ENCODE data around the gene RNF167.
"Not testable (repeated sequence)": the region's sequence is repeated elsewhere in the genome, so short reads cannot be mapped to it uniquely, and the experiment has no call there.

Gene RNF167

DNA sequence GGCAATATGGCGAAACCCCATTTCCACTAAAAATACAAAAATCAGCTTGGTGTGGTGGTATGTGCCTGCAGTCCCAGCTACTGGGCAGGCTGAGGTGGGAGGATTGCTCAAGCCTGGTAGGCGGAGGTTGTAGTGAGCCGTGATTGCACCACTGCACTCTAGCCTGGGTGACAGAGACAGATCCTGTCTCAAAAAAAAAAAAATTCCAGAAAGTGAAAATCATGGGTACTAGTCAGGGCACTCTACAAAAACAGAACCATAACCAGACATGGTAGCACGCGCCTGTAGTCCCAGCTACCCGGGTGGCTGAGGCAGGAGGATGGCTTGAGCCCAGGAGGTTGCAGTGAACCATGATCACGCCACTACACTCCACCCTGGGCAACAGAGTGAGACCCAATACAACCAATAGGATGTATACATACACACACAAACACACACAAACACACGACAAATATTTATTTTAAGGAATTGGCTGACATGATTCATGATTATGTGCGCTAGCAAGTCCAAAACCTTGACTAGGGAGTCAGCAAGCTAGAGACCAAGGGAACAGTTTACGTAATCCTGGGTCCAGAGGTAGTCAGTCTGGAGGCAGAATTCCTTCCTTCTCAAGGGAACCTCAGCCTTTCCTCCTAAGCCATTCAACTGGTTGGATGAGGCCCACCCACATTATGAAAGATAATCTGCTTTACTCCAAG lies 19.6 kb upstream of the RNF167 start:
- H3K36me3 Mint-ChIP-seq = no peaks in the 10 kb centered on the region
- no peaks in the 10 kb centered on the region for H3K9me3 Mint-ChIP-seq
- no peak for DNase-seq (ENCODE audit: low spot score in 2 of 2)

DNA sequence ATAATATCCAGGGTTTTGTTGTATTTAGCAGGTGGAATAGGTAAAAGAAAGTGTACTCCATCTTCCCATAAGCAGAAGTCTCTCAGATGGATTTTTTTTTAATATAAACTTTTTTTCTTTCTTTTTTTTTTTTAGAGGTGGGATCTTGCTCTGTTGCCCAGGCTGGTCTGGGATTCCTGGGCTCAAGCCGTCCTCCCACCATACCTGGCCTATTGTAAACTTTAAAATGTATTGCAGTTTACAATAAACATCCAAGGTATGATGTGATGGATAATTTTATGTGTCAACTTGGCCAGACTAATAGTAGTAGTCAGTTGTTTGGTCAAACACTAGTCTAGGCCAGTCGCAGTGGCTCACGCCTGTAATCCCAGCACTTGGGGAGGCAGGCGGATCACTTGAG lies 18.7 kb upstream of the RNF167 start:
- ATAC-seq = no peak
- no peak overlapping the region for H3K4me3 Mint-ChIP-seq
- no peaks in the 10 kb centered on the region for H3K36me3 Mint-ChIP-seq
- H3K27ac Mint-ChIP-seq = no peak overlapping the region
- DNase-seq (ENCODE audit: low spot score in 2 of 2) = no peak
- H3K4me1 Mint-ChIP-seq = peaks cover 12% of the 10 kb centered on the region
- H3K9me3 Mint-ChIP-seq = no peaks in the 10 kb centered on the region

More for the DNA sequence above, 19.6 kb upstream of the RNF167 start:
- Mint-ChIP-seq H3K27ac (no peak overlapping the region), H3K4me3 (no peak overlapping the region), H3K4me1 (peaks cover 11% of the 10 kb centered on the region)
- no peak for ATAC-seq

GRCh38 chr17:4926577-4927335 lies 13.3 kb upstream of the RNF167 start:
- not testable (repeated sequence) for H3K9me3 Mint-ChIP-seq; DNase-seq (ENCODE audit: low spot score in 2 of 2); H3K4me3 Mint-ChIP-seq; ATAC-seq
- Mint-ChIP-seq H3K4me1 (peaks cover 11% of the 10 kb centered on the region), H3K36me3 (peaks cover 10% of the 10 kb centered on the region), H3K27ac (peak overlapping the region; percentile 60)

- no peaks in the 10 kb centered on the region for H3K9me3 Mint-ChIP-seq
- no peak for ATAC-seq
- H3K4me1 Mint-ChIP-seq = peaks cover 20% of the 10 kb centered on the region
- peaks cover 16% of the 10 kb centered on the region for H3K36me3 Mint-ChIP-seq
- no peak overlapping the region for H3K4me3 Mint-ChIP-seq
- H3K27ac Mint-ChIP-seq = no peak overlapping the region
- no peak for DNase-seq (ENCODE audit: low spot score in 2 of 2)
Observed at GRCh38 chr17:4928881-4929280, 11.2 kb upstream of the RNF167 start.

GRCh38 chr17:4931963-4932362 lies 8.1 kb upstream of the RNF167 start, which contains the start of gene GP1BA:
Gene GP1BA, plus strand, starts transcription at chr17:4932277. Its CDS starts 328 bp downstream, at chr17:4932605.
- H3K4me1 Mint-ChIP-seq = peaks cover 39% of the 10 kb centered on the region
- ATAC-seq (no peak), DNase-seq (ENCODE audit: low spot score in 2 of 2) (no peak)
- H3K27ac Mint-ChIP-seq = peak within 1 kb of the TSS; percentile 64
- H3K36me3 Mint-ChIP-seq = peaks cover 24% of the 10 kb centered on the region
- no peaks in the 10 kb centered on the region for H3K9me3 Mint-ChIP-seq
- H3K4me3 Mint-ChIP-seq = no peak within 1 kb of the TSS

DNA sequence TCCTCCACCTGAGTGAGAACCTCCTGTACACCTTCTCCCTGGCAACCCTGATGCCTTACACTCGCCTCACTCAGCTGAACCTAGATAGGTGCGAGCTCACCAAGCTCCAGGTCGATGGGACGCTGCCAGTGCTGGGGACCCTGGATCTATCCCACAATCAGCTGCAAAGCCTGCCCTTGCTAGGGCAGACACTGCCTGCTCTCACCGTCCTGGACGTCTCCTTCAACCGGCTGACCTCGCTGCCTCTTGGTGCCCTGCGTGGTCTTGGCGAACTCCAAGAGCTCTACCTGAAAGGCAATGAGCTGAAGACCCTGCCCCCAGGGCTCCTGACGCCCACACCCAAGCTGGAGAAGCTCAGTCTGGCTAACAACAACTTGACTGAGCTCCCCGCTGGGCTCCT lies 7.3 kb upstream of the RNF167 start:
- DNase-seq (ENCODE audit: low spot score in 2 of 2) (no peak), ATAC-seq (no peak)
- Mint-ChIP-seq H3K9me3 (no peaks in the 10 kb centered on the region), H3K4me3 (no peak overlapping the region), H3K27ac (peak overlapping the region; percentile 30), H3K36me3 (peaks cover 32% of the 10 kb centered on the region), H3K4me1 (peaks cover 44% of the 10 kb centered on the region)

GRCh38 chr17:4933646-4934045 lies 6.4 kb upstream of the RNF167 start:
- peak overlapping the region; percentile 45 for H3K4me3 Mint-ChIP-seq
- no peaks in the 10 kb centered on the region for H3K9me3 Mint-ChIP-seq
- DNase-seq (ENCODE audit: low spot score in 2 of 2) (no peak), ATAC-seq (no peak)
- peaks cover 41% of the 10 kb centered on the region for H3K36me3 Mint-ChIP-seq
- H3K27ac Mint-ChIP-seq = peak overlapping the region; percentile 85
- peaks cover 51% of the 10 kb centered on the region for H3K4me1 Mint-ChIP-seq

DNA sequence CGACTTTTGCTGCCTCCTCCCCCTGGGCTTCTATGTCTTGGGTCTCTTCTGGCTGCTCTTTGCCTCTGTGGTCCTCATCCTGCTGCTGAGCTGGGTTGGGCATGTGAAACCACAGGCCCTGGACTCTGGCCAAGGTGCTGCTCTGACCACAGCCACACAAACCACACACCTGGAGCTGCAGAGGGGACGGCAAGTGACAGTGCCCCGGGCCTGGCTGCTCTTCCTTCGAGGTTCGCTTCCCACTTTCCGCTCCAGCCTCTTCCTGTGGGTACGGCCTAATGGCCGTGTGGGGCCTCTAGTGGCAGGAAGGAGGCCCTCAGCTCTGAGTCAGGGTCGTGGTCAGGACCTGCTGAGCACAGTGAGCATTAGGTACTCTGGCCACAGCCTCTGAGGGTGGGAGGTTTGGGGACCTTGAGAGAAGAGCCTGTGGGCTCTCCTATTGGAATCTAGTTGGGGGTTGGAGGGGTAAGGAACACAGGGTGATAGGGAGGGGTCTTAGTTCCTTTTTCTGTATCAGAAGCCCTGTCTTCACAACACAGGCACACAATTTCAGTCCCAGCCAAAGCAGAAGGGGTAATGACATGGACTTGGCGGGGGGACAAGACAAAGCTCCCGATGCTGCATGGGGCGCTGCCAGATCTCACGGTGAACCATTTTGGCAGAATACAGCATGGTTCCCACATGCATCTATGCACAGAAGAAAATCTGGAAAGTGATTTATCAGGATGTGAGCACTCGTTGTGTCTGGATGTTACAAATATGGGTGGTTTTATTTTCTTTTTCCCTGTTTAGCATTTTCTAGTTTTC lies 5.7 kb upstream of the RNF167 start:
- Mint-ChIP-seq H3K27ac (peak overlapping the region; percentile 85), H3K9me3 (no peaks in the 10 kb centered on the region), H3K4me3 (peak overlapping the region; percentile 45), H3K36me3 (peaks cover 42% of the 10 kb centered on the region), H3K4me1 (peaks cover 52% of the 10 kb centered on the region)
- peak; percentile 73 for ATAC-seq
- DNase-seq (ENCODE audit: low spot score in 2 of 2) = no peak

DNA sequence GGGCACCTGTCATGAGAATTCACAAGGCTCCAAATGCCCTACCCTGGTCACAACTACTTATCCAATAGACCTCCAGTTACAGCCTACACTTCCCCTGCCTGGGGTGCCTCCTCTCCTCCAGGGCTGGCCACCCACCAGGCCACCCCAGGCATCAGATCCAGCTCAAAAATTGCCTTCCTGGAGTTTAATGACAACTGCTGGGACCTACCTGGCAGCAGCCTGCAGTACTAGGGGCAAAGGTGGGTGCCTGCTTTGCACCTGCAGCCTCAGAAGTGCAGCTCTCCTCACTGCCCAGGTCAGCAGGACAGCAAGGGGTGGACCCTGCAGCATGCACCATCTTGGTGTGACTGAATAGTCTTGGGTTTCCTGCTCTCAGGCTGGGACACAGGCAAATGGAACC lies 4.4 kb upstream of the RNF167 start:
- no peaks in the 10 kb centered on the region for H3K9me3 Mint-ChIP-seq
- DNase-seq (ENCODE audit: low spot score in 2 of 2) (no peak), ATAC-seq (no peak)
- peaks cover 46% of the 10 kb centered on the region for H3K36me3 Mint-ChIP-seq
- H3K4me3 Mint-ChIP-seq = no peak overlapping the region
- peak overlapping the region; percentile 85 for H3K27ac Mint-ChIP-seq
- H3K4me1 Mint-ChIP-seq = peaks cover 52% of the 10 kb centered on the region

DNA sequence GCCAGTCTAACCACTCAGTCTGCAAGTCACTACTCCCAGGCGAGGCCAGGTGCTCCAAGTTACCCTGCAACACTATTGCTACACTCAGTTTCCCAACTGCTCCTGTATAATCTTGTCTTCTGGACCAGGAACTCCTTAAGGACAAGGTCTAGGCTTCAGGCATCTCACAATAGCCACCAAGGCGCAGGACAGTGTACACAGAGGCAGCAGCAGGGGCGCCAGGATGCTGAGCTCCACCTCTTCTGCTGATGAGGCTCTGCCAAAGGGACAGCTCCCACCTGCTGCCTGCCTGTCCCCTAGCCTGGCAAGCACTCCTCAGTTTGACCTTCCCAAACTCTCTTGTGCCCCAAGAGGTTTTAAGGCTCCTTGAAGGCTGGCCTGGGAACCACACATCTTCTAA lies 3.6 kb upstream of the RNF167 start:
- Mint-ChIP-seq H3K27ac (peak overlapping the region; percentile 85), H3K4me1 (peaks cover 58% of the 10 kb centered on the region), H3K4me3 (no peak overlapping the region), H3K9me3 (no peaks in the 10 kb centered on the region), H3K36me3 (peaks cover 51% of the 10 kb centered on the region)
- no peak for ATAC-seq
- no peak for DNase-seq (ENCODE audit: low spot score in 2 of 2)

DNA sequence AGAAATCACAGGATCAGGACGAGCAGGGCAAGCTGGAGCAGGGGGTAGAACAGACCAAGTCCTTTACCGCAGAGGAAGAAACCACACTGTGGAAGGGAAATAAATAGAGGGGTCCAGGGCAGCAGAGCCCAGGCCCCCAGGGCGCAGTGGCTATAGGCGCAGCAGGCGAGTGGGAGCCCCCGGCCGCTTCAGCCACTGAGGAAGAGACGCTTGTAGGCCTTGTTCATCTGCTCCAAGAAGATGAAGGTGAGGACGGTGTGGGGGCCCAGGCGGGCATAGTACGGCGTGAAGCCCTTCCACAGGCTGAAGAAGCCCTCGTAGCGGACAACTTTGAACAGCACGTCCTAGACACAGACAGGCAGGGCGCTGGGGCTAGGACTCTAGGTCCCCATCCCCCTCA lies 2.5 kb upstream of the RNF167 start:
- ATAC-seq (no peak), DNase-seq (ENCODE audit: low spot score in 2 of 2) (no peak)
- H3K9me3 Mint-ChIP-seq = no peaks in the 10 kb centered on the region
- H3K27ac Mint-ChIP-seq = peak overlapping the region; percentile 86
- peaks cover 68% of the 10 kb centered on the region for H3K4me1 Mint-ChIP-seq
- H3K36me3 Mint-ChIP-seq = peaks cover 60% of the 10 kb centered on the region
- H3K4me3 Mint-ChIP-seq = peak overlapping the region; percentile 93

- ATAC-seq (no peak), DNase-seq (ENCODE audit: low spot score in 2 of 2) (no peak)
- Mint-ChIP-seq H3K36me3 (peaks cover 65% of the 10 kb centered on the region), H3K4me3 (peak overlapping the region; percentile 93), H3K27ac (peak overlapping the region; percentile 99), H3K4me1 (peaks cover 68% of the 10 kb centered on the region), H3K9me3 (no peaks in the 10 kb centered on the region)
Observed at GRCh38 chr17:4938069-4938491, 2.0 kb upstream of the RNF167 start.

GRCh38 chr17:4938688-4939545 lies 1.2 kb upstream of the RNF167 start:
- DNase-seq (ENCODE audit: low spot score in 2 of 2) (no peak), ATAC-seq (no peak)
- Mint-ChIP-seq H3K4me3 (peak overlapping the region; percentile 93), H3K4me1 (peaks cover 68% of the 10 kb centered on the region), H3K27ac (peak overlapping the region; percentile 99), H3K36me3 (peaks cover 68% of the 10 kb centered on the region), H3K9me3 (no peaks in the 10 kb centered on the region)

DNA sequence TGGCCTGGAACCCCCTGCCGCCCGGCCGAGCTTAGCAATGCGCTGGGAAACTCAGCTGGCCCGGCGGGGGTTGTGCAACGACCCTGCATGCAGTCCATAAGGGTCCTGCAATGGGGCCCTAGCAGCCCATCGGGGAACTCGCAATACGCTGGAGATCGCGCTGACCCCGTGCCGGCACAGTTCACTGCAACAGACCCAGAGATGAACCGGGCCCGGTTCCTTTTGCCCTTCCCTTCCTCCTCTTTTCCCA lies 597 bp upstream of the RNF167 start:
- DNase-seq (ENCODE audit: low spot score in 2 of 2) (no peak), ATAC-seq (peak; percentile 2)
- Mint-ChIP-seq H3K36me3 (peaks cover 70% of the 10 kb centered on the region), H3K27ac (peak overlapping the region; percentile 99), H3K4me3 (peak overlapping the region; percentile 93), H3K4me1 (peaks cover 68% of the 10 kb centered on the region), H3K9me3 (no peaks in the 10 kb centered on the region)
